CD4-positive, alpha-beta T cell treated with Interleukin-21 for 1 hour (primary cell): ENCODE measurements around the gene ZIC1.

Experiments
- DNase-seq: peaks from one replicate; pipeline ENCODE4 v3.0.0-alpha.2; 2020

Gene ZIC1

DNA sequence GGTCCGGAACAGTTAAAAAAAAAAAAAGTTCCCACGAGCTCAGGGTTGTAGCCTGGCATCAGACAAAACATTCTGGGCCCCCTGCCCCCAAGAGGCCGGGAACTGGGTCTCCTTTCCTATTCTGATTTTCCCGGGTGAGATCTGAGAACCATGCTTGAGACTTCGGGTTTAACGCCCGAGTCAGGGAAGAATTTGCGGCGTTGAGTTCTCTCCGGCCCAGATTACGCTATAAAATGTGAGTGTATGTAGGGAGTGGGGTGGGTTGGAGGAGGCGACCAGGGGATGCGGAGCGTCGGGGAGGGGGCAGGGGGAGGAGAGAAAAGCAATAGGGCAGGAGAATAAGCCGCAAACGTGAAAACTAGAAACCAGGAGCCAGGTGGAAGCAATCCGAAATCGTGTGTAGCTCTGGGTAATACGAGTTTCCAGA lies 2.7 kb downstream of the ZIC1 start:
- DNase-seq = no peak

DNA sequence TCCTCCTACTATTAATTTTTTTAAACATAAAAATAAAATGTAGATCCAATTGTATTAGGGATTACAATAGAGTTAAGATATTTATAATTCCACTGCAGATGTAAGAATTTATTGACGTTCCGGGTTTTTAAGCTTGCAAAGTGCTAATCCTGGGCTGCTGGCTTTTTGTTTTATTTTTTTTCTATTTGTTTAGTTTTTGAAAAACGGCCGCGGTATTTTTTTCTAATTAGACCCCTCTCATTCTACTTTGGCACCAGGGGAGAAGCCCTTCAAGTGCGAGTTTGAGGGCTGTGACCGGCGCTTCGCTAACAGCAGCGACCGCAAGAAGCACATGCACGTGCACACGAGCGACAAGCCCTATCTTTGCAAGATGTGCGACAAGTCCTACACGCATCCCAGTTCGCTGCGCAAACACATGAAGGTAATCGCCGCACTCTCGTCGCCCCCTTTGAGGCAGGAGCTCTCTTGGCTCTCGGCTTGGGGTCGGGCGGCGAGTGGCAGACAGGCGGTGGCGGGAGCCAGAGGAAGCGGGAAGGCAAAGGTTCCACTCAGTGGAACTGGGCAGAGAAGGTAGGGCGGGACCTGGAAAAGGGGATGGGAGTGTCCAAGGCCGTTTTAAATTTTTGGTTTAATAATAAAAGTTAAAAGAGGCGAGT lies 3.2 kb downstream of the ZIC1 start:
- DNase-seq = no peak

DNA sequence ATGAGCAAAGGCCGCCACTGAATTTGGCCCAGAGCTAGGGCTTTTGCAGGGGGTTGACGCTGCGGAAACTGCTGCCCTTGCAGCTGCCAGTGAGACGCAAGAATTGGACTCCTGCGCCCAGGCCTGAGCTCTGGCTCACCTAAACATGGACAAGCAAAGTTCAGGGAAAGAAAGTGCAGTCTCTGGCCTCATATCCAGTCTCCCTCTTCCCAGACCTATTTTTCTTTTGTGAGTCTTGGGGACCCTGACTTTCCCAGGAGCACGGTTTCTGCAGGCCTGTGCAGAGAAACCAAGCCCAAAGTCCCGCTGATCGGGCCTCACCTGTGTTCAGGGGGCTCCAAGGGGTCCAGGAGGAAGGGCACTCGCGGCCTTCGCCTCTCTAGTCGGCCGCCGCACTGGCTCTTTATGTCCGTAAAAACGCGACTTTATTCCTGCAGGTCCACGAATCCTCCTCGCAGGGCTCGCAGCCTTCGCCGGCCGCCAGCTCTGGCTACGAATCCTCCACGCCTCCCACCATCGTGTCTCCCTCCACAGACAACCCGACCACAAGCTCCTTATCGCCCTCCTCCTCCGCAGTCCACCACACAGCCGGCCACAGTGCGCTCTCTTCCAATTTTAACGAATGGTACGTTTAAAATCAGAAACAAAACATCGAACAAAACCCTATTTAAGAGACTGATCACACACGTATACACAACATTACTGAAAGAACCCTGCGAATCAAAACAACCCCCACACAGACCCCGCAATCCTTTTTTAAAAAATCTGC lies 3.9 kb downstream of the ZIC1 start:
- no peak for DNase-seq

DNA sequence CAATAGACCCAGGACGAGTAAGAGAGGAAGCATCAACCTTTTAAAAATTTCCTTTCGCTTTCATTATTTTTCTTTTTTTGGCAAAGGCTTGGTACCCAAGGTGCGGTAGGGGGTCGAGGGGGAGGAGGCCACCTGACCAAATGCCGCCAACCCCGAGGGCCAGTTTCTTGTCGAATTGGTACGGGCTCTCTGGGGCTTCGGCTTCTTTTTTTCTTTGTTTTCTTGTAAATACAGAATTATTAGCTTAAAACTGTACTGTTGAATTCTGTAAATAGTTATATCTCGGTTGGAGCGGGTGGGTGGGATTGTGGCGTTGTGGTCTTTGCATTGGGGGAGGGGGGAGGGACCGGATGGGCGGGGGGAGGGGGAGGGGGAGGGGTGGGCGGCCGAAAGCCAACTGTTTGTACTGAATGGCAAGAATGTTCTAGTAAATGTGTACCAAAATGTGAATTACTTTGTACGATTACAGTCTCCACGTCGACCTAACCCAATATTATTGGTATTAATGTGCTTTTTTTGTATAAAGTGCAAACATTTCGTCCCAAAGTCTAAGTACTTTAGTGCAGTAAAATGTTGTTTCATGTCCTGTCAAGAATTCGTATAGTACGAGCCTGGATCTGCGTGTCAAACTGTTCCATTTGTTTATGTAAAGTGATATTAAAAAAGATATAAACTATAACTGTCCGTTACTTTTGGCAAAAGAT lies 4.7 kb downstream of the ZIC1 start:
- no peak for DNase-seq

DNA sequence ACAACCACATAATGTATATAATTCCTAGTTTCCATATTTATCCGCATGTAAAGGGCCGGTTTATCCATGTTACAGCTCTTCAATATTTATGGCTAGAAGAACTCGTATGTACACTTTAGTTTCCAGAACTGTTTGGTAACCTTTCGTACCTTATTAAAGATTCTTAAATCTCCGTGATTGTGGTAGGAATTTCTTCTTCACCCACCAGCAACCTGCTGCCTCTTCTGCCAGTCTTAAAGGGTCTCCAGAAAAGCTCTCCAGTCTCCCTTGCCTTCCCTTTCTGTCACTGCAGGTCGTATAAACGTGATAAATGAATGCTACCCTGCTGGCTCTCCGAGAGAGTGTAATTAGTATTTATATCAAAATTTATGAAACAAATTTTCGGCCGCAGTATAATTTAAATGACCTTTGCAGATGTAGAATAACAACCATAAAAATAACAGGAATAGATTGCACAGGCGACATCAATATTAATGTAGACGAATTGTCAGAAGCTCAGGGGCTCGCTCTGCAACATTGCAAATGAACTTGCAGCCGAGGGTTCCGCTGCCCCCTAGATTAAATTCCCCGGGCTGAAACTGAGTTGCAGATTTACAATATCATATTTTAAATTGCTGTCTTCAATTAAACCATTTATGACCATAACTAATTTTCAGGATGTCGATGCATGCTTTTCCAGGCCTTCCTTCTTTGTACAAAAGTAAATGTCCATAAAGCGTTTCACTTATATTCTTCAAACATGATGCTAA lies 5.4 kb downstream of the ZIC1 start:
- DNase-seq = no peak

DNA sequence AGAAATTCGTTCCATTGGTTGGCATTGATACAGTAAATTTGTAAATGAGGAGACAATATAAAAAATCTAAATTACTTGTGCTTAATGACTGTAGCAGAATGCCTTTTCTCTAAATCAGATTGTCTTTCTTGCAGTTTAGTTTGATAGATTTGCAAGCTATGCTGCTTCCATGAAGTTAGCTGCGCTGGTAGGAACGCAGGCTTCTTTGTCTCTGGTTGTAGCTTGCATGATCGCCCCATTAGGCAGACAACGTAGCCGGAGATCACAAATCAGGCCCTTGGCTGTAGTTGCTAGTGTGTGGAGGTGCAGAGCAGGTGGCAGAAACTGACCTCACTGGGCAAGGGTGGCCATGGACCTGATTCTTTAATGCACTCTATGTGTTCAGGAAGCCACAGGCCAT lies 6.1 kb downstream of the ZIC1 start:
- DNase-seq = no peak

DNA sequence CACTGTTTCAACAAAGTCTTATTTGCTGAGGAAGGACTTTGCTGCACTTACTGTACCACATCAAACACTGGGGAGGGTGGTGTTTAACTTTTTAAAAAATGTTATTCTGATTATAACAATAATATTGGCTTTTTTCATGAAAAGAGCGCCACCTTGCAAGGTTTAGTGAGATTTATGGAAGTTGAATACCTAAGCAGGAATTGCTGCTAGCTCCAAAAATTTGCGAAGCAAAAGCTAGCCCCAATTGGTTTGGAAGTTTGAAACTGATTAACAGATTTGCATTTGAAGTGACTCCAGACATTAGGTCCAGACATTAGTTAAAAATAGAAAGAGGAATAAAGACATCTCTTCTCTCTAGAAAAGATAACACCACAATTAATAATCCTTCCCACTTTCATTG lies 6.7 kb downstream of the ZIC1 start:
- DNase-seq = no peak

DNA sequence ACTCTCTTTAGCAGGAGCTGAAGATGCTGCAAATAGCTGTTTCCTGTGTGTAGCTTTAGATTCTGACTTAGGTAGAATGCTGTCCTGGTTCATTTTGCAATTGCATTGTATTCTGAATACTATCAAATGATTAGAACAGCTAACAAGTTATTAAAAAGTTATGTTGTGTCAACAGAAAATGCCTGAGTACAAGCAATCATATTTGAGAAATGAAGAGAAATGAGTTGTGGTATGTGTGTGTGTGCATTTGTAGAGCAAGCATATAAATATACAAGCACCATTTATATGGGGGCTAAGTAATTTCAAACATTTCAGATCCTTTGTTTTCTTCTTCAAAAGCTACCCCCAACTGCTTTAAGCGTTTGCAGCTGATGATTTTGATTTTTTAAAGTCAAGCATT lies 7.8 kb downstream of the ZIC1 start:
- no peak for DNase-seq

DNA sequence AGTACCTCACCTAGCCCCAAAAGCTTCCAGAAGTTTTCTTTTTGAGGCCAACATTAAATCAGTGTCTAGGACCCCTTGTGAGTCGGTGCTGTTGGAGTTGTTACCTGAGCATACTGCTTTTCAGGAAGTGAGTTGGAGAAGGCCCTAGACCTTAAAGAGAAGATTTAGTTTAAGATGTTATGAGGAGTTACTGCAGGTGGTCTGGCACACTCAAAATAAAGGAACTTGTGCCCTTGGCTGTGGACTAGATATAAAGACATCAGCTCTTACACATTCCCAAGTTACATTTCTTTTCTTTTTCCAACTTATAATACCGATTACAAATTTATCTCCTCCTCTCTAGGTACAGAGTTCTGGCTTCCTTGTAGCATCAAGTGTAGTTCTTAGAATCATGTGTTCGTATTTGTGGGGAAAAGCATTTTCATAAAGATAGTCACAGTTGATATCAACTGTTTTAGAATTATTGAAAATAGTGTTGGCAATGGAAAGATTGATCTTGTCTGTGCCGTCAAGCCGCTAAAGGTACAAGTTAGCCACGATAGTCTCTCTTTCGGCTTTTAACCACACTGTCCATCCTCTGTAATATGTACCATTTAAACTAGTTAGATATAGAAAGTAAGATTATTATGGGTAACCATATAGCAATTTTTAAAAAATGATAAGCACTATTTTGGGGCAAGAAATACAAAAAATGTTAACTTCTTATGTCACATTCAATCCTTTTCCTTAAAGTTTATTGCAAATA lies 8.6 kb downstream of the ZIC1 start:
- no peak for DNase-seq

DNA sequence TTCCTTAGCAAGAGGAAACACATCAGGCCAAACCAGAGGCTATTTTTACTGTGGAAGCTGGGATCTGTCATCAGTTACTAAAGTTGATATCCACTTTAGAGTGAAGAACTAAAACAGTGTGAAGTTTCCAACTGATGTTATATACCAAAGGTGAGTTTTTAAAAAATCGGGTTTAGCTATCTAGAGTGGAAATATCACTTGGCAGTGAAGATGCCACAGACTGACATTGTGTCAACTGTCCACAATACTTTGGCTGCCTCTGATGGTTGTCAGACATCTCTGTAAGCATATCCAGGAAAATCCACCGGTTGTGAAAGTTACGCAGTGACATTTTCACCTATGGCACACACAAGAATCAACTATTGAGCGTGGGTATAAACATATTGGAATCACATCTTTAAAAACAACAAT lies 9.2 kb downstream of the ZIC1 start:
- no peak for DNase-seq

DNA sequence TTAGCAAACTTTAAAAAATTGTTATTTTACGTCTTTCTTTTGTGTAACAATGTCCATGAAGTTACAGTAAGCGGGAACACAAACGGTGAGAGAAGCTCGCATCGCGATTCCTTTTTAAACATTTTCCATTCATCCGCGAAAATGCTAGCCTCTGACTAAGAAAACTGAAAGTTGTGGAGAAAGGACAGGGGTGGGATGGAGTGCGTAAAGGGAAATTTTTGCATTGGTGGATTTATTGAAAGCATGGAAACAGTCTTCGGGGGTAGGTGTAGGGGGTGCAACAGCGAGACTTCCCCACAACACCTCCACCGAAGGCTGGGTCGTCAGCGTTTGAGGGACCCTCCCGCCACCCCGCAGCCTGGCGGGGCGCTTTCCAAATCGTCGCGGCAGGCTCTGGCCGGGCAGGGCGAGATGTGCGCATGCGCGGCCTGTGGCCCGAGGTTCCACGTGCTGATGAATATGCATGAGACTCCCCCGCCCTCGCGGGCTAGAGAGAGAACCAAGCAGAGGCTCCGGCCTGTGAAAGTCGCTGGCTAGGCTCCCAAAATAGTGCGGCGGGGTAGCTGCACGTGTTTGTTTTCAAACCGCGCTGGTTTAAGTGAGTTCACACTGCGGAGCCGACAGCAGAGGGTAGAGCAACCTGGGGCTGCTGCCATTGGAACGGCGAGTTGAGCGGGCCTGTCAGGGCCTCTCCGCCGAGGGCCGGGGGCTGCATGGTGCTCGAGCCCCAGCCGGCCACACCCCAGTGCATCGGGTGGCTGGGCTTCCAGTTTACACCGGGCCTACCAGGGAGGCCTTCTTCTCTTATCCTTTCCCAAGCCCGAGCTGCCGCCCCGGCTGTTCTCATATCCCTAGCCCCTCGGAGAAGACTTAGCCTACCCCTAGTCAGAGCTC lies 9.9 kb downstream of the ZIC1 start:
- no peak for DNase-seq

DNA sequence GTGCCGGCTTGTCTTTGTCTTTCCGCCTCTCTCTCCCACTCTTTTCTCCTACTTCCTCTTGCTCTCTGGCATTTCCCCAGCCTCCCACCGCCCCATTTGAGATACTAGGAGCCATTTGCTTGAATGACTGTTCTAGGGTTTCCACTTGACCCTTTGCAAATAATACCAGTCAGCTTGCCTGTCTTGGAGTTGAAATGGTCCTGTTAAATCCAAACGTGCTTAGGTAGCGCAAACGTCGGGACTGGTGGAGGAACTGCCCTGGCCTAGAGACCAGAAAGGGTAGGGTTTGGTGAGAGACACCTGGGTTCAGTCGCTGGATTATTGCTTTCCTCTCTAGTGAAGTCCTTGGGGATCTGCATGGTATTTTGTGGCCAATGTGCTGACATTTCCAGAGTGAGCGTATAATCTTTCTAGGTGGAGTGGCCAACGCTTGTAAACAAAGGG lies 10.6 kb downstream of the ZIC1 start:
- no peak for DNase-seq

DNA sequence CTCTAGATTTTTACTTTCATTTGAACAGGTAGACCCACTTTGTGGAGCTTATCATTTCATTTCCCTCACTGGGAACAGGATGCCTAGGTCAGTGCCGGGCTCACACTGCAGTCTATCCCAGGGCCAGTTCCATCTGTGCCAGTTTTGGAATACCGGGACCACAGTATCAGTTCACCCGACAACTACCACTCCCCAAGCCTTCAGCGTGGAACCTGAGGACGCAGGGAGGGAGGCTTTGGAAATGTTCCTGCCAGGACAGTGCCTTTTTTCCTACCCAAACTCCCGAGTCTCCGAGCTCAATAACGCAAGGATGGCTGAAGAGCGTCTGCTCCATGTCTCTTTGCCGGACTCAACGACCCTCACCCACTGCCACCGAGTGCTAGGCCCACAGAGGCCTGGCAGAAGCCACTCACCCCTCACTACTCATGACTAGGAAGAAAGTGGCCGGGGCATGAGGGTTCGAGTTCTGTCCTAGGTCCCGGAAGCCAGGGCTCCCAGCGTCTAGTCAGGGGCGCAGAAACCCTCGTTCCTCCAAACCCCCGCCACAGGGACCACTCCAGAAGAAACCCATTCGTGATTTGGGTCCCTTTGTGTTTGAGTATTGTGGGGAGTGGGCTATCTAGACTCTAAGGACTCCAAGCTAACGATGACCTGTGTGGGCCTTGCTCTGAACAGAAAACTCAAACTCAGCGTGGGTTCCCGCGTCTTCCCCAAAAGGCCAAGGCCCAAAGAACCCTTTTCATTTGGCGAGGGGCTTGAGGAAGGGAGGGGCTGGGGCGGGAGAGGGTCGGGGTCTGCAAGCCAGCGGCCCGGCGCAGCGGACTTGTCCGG lies 11.4 kb downstream of the ZIC1 start:
- no peak for DNase-seq

DNA sequence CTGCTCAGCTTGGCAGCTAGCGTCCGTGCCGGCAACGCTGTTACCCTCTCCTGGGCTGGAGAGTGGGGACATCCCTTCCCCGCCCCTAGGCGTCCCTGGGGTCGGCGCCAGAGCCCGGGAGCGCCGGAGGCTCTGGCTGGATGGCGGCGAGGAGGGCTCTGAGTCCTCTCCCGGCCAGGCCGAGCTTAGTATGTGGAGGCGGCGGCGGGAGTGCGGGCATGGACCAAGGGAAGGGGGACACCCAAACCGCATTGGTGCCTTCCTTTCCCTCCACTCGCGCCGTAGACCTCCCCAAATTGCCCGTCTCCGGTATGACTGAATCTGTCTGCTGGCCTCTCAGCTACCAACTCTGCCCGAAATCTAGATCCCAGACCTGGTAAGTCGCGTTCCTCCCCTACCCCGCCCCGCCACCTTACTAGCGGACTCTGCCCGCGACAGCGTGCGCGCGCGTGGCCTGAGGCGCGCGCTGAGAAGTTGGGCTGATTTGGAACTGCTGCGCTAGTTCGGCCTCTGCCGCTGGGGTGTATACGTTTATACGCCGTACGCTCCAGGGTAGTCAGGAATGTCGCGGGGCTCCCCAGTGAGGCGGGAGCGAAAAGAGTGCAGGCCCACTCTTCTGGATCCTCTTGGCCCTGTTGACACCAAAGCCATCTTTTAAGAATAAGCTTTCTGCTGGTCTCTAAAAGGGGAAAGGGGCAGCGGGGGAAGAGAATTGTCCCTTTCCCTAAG lies 12.2 kb downstream of the ZIC1 start:
- no peak for DNase-seq

DNA sequence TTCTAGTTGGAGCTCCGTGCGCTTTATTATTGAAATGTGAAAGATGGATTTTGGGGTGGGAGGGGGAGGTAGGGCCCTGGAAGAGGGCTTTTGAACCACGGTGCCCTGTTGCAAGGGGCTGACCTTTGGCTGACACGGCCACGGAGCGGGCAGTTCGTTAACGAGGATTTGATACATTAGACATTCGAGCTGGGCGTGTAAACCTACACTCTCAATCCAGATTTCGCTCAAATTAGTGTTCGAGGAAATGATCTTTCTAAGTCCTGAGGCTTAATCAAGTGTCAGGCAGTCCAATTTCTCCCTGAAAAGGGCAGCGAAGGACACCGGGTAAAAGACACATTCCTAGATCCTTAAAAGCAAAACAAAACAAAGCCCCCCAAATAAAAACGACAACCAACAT lies 13.0 kb downstream of the ZIC1 start:
- no peak for DNase-seq

DNA sequence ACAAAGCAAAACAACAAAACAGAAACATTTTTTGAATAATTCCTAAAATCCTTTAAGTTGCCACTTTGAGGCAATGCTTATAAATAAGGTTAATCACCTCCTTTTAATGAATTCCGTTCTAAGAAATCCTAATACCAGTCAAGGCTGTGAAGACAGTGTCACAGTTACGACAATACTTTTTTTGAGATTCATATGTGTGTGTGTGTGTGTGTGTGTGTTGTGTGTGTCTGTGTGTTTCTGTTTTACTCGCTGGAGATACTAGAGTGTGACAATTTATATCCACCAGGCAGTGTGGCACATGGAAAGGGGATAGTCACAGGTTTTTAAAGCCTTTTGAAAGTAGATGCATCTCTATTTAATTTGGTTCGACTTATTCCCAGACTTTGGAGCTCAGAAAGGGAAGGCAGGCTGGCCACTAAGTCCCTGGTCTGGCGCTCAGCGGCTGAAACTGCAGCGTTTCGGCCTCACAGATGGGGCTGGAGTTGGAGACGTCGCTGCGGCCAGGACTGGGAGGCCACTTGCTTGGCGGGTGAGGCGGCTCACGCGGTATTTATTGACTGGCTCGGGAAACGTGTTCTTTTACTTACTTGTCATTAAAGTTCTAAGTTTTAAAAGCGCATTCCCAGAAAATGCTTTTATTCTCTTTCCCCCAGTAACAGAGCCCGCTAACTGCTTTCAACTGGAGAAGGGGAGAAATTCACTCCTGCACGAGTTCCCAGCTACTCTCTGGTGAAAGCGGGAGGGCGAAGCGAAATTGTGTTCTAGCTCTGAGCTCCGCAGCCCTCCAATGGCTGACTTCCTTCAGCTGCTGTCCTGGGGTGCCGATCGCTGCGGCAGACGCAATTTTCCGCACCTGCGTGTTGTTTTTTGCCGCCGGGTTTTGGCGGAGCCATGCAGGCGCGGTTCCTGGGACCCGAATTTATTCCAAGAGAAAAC lies 13.7 kb downstream of the ZIC1 start:
- DNase-seq = no peak

DNA sequence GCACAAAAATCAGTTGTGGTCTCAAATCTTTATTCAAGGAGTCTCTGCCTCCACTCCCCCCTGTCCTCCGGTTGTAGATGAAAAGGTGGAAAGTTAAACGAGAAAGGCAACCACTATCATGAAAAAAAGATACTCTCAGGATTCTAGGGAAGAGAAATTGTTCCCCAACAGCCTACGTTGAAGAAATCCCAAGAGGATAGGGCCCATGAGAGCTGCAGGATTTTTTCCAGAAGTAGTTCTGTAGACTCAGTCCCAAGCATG lies 14.3 kb downstream of the ZIC1 start:
- no peak for DNase-seq

DNA sequence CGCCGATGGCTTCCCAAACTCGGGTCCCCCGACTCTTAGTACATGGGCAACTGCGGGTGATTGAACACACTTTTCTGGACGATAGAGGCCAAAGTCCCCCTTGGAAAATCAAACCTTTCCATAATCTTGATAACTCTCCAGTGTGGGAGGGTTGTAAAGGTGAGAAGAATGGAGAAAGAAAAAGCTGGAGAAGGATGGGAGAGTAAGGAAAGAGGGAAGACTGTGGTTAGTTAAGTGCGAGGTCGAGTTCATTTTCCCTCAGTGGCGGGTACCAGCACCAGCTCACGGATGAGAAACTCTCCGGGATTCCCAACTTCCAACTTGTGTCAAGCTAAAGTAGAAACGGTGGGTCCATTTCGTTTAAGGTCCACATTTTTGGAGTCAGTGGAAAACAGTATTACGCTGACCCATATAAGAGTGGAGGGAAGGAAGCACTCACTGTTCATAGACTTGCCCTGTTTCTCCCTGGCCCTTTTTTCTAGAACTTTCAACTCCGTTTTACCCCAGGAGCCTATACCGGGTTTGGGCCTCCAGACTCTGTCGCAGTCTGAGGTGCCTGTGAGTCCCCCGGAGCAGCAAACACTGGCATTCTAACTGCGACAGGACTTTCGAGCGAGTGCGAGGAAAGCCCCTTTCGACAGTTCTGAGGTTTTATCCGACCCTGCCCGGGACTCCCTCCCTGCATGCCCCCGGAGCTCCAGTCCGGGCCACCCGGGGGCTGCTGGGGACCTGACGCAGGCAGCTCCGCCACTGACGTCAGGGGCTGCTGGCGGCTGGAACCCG lies 14.8 kb downstream of the ZIC1 start:
- no peak for DNase-seq
